Measurements from ENCODE around the gene IFT81.
"Not testable (repeated sequence)": the region's sequence is repeated elsewhere in the genome, so short reads cannot be mapped to it uniquely, and the experiment has no call there.

The IFT81 gene

DNA sequence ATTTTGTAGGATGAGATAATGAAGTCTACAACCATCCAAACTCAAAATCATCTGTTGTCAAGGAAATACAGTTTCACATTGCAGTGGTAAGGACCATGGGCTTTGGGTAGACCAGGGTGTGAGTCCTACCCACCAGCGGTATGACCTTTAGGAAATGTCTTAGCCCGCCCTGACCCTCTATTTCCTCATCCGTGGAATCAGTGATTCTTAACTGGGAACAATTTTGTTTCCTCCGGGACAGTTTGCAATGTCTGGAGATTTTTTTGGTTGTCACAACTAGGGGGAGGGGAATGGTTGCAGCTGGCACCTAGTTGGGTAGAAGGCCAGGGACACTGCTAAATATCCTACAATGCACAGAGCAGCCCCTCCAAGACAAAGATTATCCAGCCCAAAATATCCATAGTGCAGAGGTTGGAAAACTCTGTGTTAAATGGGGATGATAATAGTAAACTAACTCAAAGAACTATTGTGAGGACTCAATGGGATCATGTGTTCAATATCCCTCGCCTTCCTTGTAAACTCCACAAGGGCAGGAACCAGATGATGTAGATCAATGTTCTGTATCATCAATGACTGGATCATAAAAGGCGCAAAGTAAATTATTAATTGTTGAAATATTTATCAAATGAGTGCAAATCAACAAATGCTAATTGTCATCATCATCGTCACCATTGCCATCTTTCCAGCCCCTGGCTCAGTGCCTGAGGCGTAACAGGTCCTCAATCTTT lies 15.7 kb upstream of the IFT81 start:
- DNase-seq (ENCODE audit: low spot score) = no peak

DNA sequence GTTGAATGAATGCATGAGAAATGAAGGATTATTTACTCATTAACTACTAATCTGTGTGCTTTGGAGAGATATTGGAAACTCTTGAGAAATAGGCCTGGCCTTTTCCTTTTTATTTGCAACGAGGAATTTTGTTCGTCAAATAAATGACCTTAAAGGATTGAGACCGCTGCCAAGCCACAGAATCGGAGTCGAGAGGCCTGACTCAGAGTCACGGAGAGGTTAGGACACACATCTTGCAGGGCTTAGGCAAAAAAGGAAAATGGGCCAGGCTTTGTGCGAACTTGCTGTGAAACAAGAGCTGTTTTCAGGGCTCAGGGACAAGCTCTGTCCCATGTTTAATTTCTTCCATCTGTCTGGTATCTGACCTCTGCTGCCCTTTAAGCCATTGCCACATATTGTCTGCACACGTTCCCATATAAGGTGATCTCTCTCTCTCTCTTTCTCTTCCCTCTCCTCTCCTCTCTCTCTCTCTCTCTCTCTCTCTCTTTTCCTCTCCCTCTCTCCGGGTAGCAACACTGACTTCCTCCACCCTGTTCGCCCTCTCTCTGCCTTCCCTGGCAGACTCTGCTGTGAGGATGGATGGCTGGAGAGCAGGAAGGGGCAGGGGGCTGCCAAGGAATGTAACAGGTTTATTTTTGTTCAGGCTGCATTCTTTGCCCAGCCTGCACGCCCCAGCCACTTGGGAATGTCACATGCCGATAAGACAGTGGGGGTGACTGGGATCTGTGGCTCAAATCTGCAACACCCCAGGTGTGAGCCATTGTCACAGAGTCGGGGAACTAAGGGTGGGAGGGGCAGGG lies 14.9 kb upstream of the IFT81 start:
- no peak for DNase-seq (ENCODE audit: low spot score)

DNA sequence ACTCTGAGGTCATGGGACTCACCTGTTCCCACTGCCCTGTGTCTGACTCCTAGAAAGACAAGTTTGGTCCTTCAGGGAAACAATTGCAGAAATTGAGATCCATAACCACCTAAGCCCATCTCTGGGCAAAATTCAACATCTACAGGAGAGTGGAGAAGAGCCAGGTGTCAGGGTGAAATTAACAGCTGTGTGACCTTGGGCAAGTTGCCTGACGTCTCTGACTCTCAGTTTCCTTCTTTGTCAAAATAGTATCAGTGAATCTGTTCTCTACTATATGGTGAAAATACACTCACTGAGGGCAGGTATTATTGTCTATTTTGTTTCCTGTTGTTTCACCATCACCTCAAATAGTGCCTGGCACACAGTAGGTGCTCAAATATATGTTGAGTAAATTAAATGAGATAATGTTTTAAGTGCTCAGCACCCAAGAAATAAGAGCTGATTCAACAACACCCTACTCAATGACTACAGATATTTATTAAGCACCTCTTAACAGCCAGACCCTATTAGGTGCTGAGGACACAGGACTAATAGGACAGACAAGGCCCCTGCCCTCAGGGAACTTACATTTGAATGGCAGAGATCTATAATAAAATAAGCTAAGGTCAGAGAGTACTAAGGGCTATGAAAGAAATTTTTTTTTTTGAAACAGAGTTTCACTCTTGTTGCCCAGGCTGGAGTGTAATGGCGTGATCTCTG lies 14.2 kb upstream of the IFT81 start:
- DNase-seq (ENCODE audit: low spot score) = no peak

DNA sequence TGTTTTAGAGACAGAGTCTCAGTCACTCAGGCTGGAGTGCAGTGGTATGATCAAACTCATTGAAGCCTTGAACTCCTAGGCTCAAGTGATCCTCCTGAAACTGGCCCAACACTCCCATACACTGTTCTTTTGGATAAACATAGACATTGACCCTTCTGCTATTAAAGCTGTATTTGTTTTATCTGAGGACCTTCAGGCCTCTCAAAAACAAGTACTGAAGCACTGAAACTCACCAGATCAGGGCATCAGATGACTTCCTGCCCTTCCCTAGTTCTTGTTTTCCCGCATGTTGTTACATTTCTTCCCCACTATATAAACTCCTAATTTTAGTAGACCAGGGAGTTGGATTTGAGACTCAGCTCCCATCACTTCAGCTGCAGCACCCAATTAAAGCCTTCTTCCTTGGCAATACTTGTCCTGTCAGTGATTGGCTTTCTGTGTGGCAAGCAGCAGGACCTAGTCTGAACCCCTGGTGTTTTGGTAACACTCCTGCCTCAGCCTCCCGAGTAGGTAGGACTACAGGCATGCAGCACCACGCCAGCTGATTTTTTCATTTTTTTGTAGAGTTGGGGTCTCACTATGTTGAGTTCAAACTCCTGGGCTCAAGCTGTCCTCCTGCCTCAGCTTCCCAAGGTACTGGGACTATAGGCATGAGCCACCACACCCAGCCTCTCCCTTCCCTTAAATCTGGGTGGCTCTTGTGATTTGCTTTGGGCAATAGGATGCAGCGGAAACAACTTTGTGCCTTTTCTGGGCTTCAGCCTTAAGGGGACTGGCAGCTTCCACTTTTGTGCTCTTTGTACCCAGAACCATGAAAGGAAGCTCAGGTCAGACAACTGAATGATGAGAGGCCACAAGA lies 12.5 kb upstream of the IFT81 start:
- no peak for DNase-seq (ENCODE audit: low spot score)

DNA sequence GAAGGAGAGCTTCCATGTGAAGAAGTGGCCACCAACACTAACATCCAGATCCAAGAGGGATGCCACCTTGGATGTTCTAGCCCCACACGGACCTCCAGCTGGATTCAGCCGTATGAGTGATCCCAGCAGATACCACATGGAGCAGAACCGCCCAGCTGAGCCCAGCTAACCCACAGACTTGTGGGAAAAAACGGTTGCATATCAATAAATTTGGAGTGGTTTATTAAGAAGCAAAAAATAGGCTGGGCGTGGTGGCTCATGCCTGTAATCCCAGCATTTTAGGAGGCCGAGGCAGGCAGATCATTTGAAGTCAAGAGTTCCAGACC lies 11.9 kb upstream of the IFT81 start:
- no peak for DNase-seq (ENCODE audit: low spot score)

DNA sequence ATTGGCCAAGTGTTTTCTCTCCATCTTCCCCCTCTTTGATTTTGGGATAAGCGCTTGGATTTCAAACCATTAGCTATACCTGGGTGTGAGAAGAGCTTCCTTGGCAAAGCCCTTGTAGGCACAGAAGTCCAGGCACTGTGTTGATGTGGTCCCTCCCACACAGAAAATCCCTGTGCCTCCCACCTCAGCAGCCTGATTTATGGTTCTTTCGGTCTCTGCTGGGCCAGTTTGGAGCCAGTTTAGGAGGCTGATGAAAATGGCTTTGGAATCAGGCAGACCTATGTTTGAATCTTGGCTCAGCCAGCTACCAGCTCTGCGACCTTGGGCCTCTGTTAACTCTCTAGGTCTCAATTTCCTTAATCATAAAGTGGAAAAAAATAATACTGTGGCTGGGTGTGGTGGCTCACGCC lies 9.6 kb upstream of the IFT81 start:
- no peak for DNase-seq (ENCODE audit: low spot score)

DNA sequence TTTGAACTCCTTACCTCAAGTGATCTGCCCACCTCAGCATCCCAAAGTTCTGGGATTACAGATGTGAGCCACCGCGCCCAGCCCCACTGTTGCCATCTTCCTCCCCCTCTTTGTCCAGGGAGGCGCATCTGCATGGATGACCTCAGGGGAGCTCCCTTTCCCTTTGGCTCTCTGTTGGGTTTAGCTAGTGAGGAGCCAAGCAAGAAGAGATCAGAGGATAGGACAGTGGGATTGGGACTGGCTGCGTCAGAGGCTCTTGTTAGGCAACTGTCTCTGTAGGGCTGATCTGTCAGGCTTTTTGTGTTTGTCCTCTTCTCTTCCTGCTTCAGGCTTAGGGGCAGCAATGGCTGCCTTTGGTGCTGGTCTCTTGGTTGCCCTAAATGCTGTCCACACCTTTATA lies 8.5 kb upstream of the IFT81 start:
- no peak for DNase-seq (ENCODE audit: low spot score)

DNA sequence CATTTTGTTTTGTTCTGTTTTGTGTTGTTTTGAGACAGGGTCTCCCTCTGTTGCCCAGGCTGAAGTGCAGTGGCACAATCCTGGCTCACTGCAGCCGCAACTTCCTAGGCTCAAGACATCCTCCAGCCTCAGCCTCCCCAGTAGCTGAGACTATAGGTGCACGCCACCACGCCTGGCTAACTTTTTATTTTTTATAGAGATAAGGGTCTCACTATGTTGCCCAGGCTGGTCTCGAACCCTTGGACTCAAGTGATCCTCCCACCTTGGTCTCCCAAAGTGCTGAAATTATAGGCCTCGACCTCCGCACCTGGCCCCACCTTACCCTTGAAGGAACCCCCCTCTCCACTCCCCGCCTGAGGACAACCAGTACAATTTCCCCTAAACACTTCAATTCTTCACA lies 7.5 kb upstream of the IFT81 start:
- no peak for DNase-seq (ENCODE audit: low spot score)

DNA sequence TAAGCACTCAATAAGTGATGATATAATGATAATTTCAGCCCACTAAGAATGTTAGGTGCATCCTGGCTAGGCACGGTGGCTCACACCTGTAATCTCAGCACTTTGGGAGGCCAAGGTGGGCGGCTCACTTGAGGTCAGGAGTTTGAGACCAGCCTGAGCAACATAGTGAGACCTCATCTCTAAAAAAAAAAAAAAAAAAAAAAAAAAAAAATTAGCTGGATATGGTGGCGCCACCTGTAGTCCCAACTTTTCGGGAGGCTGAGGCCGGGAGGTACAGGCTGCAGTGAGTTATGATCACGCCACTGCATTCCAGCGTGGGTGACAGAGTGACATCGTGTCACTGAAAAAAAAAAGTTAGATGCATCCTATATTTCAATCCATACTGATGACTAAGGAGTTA lies 6.9 kb upstream of the IFT81 start:
- not testable (repeated sequence) for DNase-seq (ENCODE audit: low spot score)

DNA sequence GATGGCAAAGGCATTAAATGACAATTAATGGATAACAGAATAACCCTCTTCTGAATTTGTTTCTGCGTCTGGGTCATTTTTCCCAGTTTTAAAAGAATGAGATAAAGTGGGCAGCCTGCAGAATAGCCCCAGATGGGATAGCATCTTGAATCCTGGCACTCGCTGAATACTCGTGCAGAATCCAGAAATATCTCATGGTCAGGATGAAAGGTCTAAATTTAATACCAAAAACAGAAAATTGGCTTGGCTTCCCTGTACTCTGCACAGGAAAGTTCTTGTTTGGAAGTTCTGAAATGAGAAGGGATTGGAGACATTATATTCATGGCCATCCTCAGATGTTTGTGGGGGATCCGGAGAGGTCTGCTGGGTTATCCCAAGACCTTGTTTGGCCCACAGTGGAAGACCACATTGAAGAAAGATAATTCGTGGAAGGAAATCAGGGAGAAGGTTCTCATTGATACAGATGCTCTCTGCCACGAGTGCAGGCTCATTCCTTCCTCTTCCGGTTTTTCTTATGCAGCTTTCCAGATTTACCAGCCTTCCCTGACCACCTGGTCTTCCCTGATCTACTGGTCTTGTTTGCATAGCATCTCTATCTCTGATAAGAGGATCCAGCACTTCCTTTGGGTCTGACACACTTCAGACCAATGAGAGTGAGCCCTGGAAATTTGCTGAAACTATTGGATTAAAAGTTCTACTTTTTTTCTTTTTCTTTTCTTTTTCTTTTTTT lies 6.0 kb upstream of the IFT81 start:
- DNase-seq (ENCODE audit: low spot score) = no peak

DNA sequence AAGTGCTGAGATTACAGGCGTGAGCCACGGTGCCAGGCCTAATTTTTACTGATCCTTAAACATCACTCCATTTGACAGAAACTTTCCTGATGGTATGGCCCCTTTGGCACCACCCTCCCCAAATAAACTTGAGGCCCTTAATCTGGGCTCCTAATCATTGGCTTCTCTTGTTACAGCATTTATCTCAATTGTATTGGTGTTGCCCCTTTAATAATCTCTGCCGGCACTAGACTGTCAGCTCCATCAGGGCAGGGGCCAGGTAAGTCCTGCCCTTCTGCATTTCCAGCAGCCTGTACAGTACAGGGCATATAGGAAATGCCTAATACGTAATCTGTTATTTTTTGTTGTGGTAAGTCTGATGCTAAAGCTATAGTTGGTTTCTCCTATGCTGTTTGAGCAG lies 1.2 kb upstream of the IFT81 start:
- no peak for DNase-seq (ENCODE audit: low spot score)

DNA sequence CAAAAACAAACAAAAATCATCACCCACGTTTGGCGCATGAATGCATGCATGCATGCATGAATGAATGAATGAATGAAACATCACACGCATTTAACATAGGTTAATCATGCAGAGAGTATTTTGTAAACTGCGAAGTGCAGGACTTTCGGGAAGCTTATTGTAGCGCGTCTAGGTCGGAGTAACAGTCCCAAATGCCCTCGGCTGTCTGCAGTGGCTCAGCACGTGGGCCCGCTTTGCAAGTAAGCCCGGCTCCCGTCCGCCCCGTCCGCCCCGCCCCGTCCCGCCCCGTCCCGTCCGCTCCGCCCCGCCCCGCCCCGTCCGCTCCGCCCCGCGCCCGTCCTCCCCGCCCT lies 263 bp upstream of the IFT81 start:
- no peak for DNase-seq (ENCODE audit: low spot score)

DNA sequence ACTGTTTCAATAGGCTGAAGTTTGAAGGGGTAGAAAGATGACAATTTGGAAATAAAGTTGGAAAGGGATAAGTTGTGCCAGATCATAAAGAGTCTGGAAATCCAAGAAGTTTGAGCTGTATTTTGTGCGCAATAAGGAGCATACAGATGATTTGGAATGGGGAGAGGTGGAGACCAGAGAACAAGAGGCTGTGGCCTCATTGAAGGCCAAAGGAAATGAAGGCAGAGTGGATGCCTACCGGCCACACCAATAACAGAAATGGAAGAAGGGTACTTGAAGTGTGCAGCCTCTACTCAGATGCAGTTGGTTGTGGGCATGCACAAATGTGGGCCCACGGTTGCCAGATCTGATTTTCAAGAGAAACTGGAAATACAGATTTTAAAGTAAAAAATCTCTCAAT lies 2.4 kb downstream of the IFT81 start:
- DNase-seq (ENCODE audit: low spot score) = no peak

DNA sequence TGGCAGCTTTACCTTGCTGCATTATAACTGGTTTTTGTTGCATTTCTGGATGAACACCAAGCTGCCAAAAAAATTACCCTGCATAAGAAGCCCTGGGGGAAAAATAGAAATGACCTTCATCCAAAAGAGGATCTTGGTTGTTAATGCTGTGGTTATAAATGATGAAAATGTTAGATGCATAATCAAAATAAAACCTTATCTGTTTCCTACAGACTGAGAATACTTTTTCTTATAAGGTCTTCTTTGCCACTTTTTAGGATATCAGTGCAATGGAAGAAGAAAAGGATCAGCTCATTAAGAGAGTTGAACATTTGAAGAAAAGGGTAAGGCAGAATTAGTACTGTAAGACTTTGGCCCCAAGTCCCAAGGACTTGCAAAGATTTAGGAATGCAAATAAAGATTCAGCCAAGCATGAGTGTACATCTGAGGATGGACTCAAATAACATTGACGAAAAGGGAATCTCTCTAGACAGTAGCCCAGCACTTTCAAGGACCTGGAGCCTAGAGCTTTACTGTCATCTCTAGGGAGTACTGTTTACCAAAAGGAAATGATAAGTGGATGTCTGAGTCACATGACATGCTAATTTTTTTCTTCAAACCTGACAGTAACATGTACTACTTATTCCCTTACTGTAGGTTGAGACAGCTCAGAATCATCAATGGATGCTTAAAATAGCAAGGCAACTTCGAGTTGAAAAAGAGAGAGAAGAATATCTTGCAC lies 10.7 kb downstream of the IFT81 start:
- no peak for DNase-seq (ENCODE audit: low spot score)

DNA sequence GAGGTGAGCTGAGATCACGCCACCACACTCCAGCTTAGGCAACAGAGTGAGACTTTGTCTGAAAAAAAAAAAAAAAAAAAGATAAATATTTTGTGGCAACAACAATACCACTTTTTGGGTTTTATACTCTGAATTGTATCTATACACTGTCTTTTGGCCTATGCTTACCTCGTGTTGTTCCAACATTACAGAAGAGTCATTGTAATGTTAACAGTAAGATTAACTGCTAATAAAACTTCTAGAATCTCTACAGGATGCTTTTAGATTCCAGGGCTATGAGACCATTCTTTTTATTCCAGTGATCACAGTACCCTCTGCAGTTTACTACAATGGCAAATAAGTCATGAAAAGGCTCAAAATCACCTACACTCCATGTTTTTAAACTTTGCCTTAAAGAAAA lies 11.6 kb downstream of the IFT81 start:
- DNase-seq (ENCODE audit: low spot score) = no peak

DNA sequence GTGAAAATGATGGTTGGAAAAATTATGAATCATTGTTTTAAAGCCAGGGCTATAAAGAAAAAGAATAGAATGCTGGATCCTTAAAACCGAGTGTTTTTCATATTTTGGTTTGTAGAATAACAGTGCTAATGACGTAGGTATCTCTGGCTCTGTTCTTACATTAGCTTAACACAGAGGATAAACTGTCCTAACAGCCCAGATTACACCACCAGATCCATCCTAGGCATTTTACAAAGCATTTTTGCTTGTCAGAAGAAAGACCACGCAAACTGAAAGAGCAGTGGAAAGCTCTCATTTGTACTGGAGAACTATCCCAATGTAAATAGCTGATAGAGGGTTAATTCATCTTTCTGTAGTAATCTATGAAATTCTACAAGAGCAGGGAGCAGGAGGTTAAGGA lies 13.6 kb downstream of the IFT81 start:
- DNase-seq (ENCODE audit: low spot score) = no peak

DNA sequence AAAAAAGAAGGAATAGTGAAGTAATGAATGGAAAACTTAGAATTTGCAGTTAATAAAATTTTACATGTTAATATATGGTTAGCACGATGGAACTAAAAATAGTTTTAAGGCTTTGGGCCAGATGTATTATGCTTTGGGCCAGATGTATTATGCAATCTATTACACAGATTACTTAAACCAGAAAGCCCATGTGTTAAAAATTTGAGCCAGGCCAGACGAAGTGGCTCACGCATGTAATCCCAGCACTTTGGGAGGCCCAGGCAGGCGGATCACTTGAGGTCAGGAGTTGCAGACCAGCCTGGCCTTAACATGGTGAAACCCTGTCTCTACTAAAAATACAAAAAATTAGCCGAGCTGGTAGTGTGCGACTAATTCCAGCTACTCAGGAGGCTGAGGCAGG lies 17.2 kb downstream of the IFT81 start:
- DNase-seq (ENCODE audit: low spot score) = no peak

DNA sequence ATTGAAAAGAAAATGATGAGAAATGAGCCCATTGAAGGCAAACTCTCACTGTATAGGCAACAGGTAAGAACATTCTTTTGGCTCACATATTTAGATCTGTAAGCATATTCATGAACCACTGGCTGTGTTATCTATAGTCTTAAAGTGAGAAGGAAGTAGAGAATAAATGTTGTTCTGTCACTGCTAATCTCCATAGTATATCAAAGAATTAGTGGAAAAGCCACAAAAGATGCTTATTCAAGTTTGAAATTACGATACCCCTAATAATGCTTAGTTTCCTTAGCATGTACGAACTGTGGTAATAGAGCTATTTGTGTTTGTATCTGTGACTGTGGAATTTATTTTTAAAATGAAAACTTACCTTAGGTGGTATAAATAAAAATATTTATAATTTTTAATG lies 22.8 kb downstream of the IFT81 start:
- DNase-seq (ENCODE audit: low spot score) = no peak

DNA sequence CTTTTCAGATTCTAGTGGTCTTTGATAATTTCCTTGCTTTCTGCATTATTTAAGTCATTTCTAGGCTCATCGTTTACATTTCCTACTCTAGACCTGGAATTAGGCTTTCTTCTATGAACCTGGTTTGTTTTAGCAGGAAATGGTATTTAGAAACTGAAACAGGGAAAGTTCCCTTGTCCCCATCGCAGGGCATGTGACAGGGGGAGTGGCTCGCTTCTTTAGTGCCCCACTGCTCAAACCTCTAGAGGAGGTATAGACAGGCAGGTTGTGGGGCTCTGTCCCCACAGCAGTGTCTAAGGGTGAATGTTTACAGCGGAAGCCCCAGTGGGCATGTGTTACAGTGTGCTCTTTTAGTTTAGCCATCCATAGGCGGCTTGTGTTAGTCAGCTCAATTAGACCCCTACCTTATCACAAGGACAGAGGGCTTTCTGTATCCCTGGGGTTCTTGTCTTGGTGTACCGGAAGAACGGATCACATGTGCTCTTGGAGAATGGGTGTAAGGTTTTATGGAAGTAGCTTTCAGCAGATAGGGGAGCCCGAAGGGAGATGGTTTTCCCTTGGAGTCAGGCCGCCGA lies 25.0 kb downstream of the IFT81 start:
- no peak for DNase-seq (ENCODE audit: low spot score)

DNA sequence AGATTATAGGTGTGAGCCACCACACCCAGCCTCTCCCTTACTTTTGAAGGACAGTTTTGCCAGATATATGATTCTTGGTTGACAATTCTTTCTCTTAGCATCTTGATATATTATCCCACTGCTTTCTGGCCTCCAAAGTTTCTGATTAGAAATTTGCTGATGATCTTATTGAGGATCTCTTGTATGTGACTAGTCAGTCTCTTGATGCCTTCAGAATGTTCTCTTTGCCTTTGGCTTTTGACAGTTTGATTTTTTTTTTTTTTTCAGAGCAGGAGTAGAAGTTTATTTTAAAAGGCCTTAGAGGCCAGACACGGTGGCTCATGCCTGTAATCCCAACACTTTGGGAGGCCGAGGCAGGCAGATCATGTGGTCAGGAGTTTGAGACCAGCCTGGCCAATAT lies 32.6 kb downstream of the IFT81 start:
- DNase-seq (ENCODE audit: low spot score) = no peak

DNA sequence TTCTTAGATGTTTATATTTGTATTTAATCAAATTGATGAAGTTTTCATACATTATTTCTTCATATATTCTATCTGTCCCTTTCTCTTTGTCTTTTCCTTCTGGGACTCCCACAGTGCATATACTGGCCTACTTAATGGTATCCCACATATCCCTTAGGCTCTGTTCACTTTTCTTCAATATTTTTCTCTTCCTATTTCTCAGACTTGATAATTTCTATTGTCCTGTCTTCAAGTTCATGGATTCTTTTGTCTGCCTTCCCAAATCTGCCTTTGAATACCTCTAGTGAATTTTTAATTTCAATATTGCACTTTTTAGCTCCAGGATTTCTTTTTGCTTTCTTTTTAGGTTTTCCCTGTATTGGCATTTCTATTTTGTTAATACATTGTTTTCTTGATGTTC lies 33.4 kb downstream of the IFT81 start:
- no peak for DNase-seq (ENCODE audit: low spot score)
